ENCODE measurements around the gene ANTXR1.

GRCh38 chr2:69191634-69192033 lies 178.7 kb downstream of the ANTXR1 start:
- TF ChIP-seq CTCF (optimal IDR thresholded peaks at IDR 0.05 in 1 of 3, IDR thresholded peaks at IDR 0.05 in 1 of 3, conservative IDR thresholded peaks at IDR 0.05 in 1 of 3; ENCODE audit: extremely low read depth in 1 of 3, insufficient read depth in 2 of 3, low read length in 3 of 3) (no peak), EZH2 (IDR thresholded peaks at IDR 0.05; ENCODE audit: low read length) (no peak)

Measured in keratinocyte (primary cell).